Fibroblast of peridontal ligament (primary cell): ENCODE results near the gene TANC1.
A peak's percentile ranks its signal among the peaks of the same experiment; 100 is the strongest.

ENCODE experiments used
- DNase-seq: peaks from one replicate; pipeline ENCODE4 v3.0.0-alpha.2; 2010; ENCODE audit errors: extremely low read depth

TANC1 gene

DNA sequence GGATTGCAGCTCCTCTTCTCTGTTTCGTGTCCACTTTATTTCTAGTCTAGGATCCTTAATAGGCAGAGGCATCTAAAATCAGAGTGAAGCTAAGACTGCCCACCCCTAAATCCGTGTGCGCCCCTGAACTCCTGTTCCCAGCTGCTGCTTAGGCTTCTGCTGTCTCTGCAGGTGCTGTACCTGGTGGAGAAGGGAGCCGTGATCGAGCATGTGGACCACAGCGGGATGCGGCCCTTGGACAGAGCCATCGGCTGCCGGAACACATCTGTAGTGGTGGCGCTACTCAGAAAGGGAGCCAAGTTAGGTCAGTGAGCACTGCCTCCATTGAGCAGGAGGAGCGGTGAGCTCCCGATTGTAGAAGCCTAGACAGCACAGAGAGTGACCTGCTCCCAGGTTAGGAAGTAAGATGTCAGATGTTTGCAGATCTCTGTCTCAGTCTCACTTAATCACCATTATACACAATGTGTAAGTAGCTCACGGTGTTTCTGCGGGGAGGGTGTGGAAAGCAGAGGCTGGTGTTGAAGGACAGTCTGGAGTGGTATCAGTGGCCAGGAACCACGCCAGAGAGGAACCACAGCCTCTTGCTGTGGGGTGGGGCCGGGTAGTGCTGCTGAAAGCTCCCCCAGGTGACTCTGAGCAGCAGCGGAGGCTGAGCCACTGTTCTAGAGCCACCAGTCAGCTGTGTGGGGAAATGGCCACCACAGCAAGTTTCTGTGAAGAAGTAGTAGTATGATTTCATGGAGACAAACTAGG lies 255.8 kb downstream of the TANC1 start:
- no peak for DNase-seq

DNA sequence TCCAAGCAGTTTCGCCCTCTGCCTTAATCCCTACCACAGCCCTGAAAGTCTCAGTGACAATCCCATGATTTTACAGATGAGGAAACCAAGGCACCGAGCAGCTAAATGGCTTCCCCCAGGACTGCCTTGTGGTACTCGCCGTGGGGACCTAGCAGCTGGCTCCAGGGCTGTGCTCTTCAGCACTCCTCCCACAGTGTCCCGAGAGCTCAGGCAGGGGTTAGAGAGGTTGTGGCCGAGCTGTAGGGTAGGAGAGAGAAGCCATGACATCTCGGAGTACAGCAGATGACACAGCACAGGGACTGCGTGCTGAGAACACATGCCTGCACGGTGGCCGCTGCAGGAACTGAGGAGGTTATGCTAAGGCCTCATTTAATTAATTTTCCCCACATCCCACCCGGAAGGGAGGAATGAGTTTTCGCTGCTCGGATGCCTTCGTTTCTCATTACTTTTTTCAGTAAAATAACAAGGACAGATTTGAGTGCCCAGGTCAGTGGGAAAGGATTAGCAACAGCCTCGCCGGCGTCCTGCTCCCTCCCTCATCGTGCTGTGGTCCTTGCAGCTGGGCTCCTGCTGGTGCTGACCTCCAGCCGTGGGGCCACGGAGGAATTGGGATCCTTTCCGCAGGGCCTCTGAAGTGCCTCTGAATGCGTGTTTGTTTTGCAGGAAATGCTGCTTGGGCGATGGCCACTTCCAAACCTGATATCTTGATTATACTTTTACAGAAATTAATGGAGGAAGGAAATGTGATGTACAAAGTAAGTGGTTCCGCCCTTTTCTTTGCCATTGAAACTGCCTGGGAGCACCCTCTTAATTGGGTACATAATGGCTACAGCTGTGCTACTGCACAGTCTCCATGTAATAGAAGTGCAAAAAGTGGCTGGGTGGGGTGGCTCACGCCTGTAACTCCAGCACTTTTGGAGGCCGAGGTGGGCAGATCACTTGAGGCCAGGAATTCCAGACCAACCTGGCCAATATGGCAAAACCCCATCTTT lies 256.9 kb downstream of the TANC1 start:
- no peak for DNase-seq

DNA sequence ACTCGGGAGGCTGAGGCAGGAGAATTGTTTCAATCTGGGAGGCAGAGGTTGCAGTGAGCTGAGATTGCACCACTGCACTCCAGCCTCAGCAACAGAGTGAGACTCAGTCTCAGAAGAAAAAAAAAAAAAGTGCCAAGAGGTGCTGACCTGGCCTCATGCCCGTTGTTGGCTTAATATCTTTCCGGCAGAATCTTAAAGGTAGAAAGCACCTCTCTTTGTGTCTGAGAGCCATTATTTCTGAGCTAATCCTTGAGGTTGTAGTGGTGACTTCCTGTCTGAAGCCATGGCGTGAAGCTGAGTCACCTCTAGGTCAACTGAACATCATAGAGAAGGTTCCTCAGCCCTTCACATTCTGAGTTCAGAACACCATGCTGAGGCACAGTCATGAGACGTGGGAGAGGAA lies 257.6 kb downstream of the TANC1 start:
- no peak for DNase-seq

DNA sequence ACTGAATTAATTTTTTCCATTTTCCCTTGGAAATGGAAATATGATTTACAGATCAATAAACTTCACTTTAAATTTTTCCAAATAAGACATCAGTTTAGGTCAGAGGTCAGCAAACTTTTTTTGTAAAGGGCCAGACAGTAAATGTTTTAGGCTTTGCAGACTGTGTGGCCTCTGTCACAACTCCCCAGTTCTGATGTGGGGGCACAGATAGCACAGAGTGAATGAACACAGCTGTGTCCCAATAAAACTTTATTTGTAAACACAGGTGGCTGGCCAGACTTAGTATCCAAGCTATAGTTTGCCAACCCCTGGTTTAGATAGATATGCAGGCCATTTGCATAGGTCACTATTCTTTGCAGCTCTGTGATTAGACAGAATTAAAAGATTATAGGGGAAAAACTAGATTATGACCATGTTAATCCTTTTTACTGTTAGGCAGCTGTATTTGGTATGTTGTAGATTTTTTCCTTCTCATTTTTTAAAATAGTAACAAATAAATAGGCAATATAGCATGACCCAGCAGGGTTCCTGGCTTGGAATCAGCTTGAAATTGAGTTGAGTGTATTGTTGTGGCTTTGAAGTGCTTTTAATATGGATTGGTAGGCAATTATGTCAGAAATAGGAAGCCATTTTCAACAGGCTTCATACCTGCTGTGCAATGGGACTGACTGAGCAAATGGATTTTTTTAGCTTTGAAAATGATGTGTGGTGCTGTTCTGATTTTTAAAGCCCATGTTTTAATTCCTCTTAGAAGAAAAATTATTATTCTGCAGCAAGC lies 258.4 kb downstream of the TANC1 start:
- DNase-seq, result no peak

DNA sequence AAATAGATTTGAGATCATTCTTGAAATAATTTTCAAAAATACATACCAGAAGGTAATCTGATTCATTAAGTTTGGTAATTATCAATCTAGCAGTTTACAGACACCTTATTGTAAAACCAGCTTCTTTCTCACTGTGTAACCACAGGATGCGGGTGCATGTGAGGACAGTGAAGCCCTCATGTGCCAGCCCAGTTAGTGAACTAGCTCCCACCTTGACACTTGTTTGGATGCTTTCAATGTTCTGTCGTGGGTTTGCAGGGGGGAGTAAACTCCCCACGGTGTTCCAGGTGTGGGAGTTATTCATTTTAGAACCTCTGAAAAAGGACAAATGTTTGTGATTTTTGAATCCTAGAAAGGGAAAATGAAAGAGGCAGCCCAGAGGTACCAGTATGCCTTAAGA lies 259.0 kb downstream of the TANC1 start:
- no peak for DNase-seq

DNA sequence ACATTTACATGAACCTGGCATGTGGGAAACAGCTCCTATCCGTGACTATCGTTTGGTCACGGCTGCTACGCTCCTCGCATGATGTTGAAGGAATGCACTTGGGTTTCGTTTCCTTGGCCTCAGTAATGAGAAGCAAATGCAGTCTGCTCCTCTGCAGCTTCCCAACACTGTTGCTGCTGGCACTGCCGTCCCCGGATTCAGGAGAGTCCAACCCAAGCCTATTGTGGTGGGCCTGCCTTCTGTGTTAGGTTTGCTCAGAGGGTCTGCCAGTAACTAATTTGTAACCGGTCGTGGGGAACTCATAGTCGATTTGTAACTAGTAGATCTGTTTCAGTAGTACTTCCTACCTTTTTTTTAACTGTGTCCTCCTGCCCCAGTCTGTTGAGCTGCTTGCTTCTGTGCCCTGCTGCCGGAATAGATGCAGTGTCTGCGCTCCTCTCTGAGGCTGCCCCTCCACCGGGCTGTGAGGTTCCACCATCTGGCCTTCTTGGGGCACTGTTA lies 259.7 kb downstream of the TANC1 start:
- peak; percentile 88 for DNase-seq

DNA sequence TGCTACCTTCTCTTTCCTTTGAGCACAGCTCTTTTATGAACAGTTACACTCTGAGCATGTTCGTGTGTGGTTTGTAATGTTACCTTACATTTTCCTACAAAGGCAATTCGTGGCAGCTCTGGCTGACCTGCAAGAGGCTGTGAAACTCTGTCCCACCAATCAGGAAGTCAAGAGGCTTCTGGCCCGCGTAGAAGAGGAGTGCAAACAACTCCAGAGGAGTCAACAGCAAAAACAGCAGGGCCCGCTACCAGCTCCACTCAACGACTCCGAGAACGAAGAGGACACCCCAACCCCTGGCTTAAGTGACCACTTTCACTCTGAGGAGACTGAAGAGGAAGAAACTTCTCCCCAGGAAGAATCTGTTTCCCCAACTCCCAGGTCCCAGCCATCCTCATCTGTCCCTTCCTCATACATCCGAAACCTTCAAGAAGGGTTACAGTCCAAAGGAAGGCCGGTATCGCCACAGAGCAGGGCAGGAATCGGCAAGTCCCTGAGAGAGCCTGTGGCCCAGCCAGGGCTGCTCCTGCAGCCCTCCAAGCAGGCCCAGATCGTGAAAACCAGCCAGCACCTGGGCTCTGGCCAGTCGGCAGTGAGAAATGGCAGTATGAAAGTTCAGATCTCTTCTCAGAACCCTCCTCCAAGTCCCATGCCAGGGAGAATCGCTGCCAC lies 261.2 kb downstream of the TANC1 start:
- no peak for DNase-seq

DNA sequence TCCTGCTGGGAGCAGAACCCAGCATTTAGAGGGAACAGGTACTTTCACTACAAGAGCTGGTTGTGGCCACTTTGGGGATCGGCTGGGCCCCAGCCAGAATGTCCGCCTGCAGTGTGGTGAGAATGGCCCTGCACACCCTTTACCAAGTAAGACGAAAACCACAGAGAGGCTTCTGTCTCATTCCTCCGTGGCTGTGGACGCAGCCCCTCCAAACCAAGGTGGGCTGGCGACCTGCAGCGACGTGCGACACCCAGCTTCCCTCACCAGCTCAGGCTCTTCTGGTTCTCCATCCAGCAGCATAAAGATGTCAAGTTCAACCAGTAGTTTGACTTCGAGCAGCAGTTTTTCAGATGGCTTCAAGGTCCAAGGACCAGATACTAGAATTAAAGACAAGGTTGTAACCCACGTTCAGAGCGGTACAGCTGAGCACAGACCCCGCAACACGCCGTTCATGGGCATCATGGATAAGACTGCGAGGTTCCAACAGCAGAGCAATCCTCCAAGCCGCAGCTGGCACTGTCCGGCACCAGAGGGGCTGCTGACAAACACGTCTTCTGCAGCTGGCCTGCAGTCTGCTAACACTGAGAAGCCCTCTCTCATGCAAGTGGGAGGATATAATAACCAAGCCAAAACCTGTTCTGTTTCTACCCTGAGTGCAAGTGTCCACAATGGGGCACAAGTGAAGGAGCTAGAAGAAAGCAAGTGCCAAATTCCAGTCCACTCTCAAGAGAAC lies 261.9 kb downstream of the TANC1 start:
- no peak for DNase-seq

DNA sequence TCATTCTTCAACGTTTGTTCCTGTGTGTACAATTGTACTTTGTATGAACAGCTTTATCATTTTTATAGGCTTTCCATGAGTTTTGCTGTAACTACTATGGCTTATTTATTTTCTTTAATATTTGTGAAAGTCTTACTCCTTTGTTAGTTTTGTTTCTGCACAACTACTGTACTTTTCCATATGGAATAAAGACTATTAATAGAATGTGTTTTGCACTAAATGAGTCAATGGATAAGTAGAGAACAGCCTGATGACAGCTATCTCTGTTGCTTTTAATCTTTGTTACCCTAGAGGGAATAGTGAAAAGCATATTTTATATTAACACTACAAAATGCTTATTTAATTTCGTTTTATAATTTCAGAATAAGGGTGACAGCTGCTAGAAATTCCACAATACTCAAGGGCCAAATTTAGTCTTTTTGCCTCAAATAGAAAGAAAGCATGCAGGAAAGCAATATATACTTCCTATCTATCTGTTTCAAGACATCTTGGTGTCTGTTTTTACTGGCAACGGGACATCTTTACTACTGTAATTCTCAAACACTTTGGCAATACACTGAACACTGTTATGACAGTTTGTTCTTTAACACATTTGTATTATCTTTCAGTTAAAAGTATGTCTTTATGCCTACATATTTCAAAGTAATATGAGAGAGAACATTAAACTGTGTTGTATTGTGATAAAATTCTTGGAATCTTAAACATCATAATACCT lies 264.2 kb downstream of the TANC1 start:
- DNase-seq, result no peak

DNA sequence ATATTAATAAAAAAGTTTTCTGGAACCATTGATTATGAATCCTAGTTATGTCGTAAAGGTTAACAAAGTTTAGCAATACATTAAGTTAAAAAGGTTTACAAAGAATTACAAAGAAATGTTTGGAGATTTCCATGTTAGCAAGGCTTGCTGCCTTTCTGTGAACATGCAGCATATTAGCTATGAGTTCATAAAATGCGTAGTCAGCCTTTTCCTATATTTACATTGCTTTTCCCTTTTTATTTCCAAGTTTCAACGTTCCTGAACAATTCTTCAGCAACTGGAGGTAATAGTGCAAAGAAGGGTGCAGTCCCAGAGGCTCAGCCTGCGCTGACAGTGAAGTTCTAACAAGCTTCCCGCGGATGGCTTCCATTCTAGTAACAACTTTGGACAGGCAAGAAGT lies 266.4 kb downstream of the TANC1 start:
- DNase-seq, result no peak

DNA sequence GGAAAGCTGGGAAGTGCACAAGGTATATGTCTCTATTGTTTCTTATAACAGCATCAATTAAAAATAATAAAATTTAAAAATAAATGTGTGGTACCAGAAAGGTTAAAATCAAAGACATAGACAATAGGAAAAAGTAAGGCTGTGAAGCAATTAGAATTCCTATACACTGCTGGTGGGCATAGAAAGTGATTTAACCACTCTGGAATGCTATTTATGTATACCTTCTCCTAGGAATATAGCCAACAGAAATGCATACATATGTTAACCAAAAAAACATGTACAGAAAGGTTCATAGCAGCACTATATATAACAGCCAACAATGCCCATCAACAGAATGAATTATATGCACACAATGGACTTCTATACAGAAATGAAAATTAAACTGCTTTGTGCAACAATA lies 275.1 kb downstream of the TANC1 start:
- DNase-seq, result no peak

DNA sequence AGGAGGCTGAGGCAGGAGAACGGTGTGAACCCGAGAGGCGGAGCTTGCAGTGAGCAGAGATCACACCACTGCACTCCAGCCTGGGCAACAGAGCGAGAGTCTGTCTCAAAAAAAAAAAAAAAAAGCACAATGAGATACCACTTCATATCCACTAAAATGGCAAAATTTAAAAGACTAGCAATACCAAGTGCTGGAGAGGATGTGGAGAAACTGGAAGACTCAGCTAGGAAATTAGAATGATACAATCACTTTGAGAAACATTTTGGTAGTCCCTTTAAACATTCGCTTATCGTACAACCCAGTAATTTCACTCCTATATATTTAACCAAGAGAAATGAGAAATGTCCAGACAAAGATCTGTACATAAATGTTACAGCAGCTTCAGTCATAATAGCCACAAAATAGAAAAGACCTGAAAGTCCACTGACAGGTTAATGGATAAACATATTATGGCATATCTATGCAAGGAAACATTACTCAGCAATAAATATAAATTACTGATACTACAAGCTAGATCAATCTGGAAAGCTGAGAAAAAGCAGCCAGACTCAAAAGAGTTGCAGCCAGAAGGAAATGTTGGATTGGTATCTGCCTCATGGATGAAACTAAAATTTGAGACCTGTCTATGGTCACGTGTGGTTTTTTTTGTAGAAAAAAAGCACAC lies 278.0 kb downstream of the TANC1 start:
- no peak for DNase-seq

DNA sequence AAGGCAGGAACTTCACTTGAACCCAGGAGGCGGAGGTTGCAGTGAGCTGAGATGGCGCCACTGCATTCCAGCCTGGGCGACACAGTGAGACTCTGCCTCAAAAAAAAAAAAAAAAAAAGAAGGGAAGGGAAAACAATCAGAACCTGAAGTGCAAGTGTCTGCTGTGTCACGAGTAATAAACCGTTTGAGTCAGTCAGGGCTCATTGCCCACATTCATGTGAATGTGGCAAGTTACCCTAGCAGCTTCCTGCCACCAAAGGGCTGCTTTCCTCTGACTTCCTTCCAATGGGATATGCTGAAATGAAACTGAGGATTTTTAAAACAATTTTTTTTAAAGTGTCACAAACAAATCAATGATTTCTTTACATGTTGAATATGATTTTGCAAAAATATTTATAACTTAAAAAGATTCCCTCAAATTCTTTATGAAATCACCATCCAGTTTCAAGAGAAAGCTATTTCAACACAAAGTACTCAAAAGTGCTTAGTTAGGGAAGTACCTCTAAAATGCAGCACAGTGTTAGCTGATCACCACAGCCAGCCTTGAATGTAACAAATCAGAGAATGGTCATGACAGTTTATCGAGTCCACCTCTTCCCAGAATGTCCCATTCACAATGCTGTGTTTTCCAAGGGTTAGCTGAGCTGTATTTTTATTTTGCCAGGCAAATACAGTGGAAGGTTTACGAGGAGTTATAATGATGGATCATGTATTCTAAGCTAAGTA lies 281.7 kb downstream of the TANC1 start:
- DNase-seq, result peak; percentile 83

DNA sequence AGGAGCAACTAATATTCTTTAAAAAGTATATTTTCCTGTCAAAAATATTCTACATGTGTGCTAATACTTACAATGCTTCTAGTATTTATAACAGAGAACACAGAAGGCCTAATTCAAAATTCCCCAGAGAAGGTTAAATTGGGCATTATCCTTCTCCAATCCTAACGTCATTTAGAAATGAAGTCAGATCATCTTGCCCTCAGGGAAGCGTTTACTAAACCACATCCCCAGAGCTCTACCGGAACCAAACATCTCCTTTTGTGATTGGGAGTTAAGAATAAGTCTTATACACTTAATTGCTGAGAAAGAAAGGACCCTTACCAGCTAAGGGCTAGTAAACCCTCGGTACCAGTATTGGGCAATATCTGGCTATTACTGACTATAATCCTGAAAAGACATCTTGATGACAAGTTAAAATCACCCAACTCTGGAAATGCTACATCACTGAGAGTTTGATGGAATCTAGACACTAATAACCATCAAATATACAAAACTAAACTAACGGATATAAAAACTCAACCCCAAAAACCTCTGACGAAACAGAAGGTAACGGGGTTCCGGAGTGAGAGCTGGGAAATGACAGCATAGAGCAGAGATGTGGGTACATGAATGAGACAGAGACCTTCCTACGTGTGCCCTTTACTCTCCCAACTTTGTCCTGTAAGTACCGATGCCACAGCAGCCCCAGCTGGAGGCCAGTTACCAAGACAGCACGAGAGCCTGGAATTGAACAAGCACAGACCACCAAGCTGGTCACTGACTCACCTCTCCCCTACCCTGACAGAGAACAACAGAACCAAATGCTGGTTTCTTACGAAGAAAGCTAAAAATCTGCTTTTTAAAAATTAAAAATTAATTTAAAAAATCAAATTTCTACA lies 283.1 kb downstream of the TANC1 start:
- peak; percentile 35 for DNase-seq

DNA sequence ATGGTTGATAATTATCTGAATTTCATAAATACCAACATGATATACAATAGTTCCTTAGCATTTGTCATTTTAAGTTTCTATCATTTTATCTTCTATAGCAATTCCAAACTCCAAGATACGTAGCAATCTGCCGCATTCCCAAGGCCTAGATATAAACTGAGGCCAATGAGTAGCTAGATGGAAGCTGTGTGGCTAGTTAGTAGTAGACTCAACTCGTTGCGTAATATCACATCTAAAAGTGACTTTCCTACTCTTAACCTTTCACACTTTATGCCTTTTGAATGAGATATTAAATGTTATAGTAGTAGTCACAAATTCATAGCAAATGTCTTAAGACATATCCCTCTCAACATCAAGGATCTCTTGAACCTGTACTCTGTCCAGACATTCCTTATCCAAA lies 284.5 kb downstream of the TANC1 start:
- no peak for DNase-seq

DNA sequence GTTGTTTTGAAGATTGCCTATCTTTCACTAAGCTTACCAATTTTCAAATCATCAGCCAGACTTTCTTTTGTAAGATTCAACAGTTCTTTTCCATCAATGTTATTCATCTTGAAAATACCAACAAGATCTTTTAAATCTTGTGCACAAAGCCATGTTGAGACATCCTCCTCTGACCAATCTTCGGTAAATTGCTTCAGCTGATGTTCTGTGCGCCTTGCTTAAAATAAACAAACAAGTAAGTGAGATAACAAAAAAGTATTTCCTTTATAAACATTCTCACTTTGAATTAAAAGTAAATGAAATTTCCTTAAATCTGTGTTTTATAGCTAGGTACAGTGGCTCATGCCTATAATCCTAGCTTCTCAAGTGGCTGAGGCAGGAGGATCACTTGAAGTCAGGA lies 287.7 kb downstream of the TANC1 start:
- DNase-seq, result peak; percentile 69

DNA sequence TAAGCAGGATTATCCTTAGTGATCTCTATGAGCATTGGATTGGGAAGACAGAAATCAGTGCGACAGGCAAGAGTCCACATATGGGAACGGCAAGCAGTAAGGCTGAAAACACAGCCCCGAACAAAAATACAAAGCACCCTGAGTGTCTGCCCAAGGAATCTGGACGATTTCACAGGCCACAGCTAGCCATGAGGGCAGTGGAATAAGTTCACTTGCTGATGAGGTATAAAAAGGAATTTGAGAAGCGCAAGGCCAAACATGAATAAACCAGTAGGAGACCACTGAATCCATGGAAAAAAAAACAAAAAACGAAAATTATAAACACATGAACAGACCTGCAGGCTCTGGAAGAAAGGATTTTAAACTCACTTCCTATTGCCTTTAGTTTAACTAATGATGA lies 293.8 kb downstream of the TANC1 start:
- DNase-seq, result peak; percentile 54

DNA sequence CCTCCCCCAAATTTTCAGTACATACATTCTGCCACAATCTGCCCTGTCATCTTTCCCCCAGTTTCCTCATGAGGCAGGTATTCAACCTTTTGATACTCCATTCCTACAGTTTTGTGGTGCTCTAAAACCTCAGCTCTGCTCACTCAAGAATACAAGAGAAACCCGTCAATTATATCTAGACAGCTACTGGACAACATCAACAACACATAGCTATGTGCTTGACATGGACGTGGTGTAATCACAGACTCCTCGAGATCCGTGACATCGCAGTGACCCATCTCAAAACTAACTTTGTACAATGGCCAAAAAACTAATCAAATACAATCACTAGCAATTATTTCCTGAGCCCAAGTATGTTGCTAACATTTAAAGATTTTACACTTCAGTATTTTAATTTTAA lies 294.5 kb downstream of the TANC1 start:
- no peak for DNase-seq
